ENCODE results near the gene TMEM253.

DNA sequence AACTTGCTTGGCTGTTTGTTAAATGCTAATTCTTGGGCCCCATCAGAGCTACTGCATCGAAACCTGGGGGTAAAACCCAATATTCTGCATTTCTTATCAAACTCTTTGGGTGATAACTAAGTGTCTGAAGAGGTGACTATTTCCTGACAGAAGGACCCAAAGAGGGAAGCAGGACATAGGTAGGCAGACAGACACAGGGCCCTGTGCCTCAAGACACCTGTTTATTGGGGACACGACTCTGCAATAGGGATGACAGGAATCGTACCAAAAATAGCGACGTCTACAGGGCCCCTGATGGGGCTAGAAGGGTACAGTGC lies 11.0 kb upstream of the TMEM253 start:
- TF ChIP-seq, protein P1, sequence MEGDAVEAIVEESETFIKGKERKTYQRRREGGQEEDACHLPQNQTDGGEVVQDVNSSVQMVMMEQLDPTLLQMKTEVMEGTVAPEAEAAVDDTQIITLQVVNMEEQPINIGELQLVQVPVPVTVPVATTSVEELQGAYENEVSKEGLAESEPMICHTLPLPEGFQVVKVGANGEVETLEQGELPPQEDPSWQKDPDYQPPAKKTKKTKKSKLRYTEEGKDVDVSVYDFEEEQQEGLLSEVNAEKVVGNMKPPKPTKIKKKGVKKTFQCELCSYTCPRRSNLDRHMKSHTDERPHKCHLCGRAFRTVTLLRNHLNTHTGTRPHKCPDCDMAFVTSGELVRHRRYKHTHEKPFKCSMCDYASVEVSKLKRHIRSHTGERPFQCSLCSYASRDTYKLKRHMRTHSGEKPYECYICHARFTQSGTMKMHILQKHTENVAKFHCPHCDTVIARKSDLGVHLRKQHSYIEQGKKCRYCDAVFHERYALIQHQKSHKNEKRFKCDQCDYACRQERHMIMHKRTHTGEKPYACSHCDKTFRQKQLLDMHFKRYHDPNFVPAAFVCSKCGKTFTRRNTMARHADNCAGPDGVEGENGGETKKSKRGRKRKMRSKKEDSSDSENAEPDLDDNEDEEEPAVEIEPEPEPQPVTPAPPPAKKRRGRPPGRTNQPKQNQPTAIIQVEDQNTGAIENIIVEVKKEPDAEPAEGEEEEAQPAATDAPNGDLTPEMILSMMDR (IDR thresholded peaks at IDR 0.05), result no peak
- no peak for TF ChIP-seq ZFX (IDR thresholded peaks at IDR 0.05; ENCODE audit: borderline replicate concordance)
